Measurements from ENCODE around the gene JAK2. TPM values are rescaled to one million over a fixed set of nuclear protein-coding genes. Genes with fewer than 3 reads are reported as not detected.
"Not testable (repeated sequence)": the region's sequence is repeated elsewhere in the genome, so short reads cannot be mapped to it uniquely, and the experiment has no call there.

Gene JAK2
- polyA plus RNA-seq, 4 donors, result 4.3 to 11.5 (median 5.1) TPM

DNA sequence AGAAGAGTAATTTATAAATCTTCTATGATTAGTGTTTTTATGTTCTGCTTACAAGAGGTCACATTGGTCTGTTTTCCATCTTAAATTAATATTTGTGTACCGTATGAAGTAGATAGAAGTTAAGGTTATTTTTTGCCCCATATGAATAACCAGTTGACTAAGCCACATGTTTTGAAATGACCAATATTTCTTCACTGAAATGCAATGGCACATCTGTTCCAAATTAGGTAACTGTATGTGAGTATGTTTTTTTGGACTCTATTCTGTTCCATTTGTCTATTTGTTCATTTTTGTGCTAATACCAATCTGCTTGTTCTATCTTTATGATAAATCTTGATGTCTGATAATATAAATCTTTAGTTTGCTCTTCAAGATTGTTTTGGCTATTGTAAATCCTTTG, 17.7 kb downstream of the JAK2 start:
- Histone ChIP-seq H3K9me3 (ENCODE audit: control insufficient read depth in 2 of 2, insufficient read depth in 1 of 2, low read depth in 1 of 2, low read length in 1 of 2) (no peaks in the 10 kb centered on the region), H3K27me3 (ENCODE audit: control insufficient read depth in 3 of 3, insufficient read depth in 3 of 3, low read length in 3 of 3) (no peaks in the 10 kb centered on the region), H3K4me3 (ENCODE audit: low read depth in 1 of 3, low read length in 3 of 3) (no peak overlapping the region), H3K4me1 (ENCODE audit: control insufficient read depth in 3 of 3, insufficient read depth in 2 of 3, low read depth in 1 of 3, low read length in 2 of 3) (no peaks in the 10 kb centered on the region), H3K27ac (ENCODE audit: low read depth in 1 of 3, low read length in 2 of 3) (no peak overlapping the region), H3K36me3 (ENCODE audit: control insufficient read depth in 3 of 3, insufficient read depth in 2 of 3, low read depth in 1 of 3, low read length in 3 of 3) (no peaks in the 10 kb centered on the region)
- no peak for FAIRE-seq
- no peak for DNase-seq
- WGBS, 3 donors, result 66 to 84% (median 80%) methylated on average over 1 of the region's 1 CpG

DNA sequence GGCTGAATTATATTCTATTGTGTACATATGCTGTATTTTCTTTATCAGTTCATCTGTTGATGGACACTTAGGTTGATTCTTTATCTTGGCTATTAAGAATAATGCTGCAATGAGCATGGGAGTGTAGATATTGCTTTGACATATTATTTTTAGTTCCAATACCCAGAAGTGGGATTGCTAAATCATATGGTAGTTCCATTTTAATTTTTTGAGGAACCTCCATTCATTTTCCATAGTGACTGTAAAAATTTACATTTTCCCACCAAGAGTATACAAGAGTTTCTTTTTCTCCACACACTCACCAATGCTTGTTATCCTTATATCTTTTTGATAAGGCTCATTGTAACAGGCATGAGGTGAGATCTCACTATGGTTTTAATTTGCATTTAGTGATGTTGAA, 19.4 kb downstream of the JAK2 start:
- Histone ChIP-seq H3K9me3 (ENCODE audit: control insufficient read depth in 2 of 2, insufficient read depth in 1 of 2, low read depth in 1 of 2, low read length in 1 of 2) (no peaks in the 10 kb centered on the region), H3K36me3 (ENCODE audit: control insufficient read depth in 3 of 3, insufficient read depth in 2 of 3, low read depth in 1 of 3, low read length in 3 of 3) (no peaks in the 10 kb centered on the region), H3K4me1 (ENCODE audit: control insufficient read depth in 3 of 3, insufficient read depth in 2 of 3, low read depth in 1 of 3, low read length in 2 of 3) (no peaks in the 10 kb centered on the region), H3K4me3 (ENCODE audit: low read depth in 1 of 3, low read length in 3 of 3) (no peak overlapping the region), H3K27ac (ENCODE audit: low read depth in 1 of 3, low read length in 2 of 3) (no peak overlapping the region), H3K27me3 (ENCODE audit: control insufficient read depth in 3 of 3, insufficient read depth in 3 of 3, low read length in 3 of 3) (no peaks in the 10 kb centered on the region)
- DNase-seq, result no peak
- FAIRE-seq, result no peak

GRCh38 chr9:5008202-5008601, 23.1 kb downstream of the JAK2 start:
- FAIRE-seq, result no peak
- Histone ChIP-seq H3K4me1 (ENCODE audit: control insufficient read depth in 3 of 3, insufficient read depth in 2 of 3, low read depth in 1 of 3, low read length in 2 of 3) (no peaks in the 10 kb centered on the region), H3K27ac (ENCODE audit: low read depth in 1 of 3, low read length in 2 of 3) (no peak overlapping the region), H3K27me3 (ENCODE audit: control insufficient read depth in 3 of 3, insufficient read depth in 3 of 3, low read length in 3 of 3) (no peaks in the 10 kb centered on the region), H3K36me3 (ENCODE audit: control insufficient read depth in 3 of 3, insufficient read depth in 2 of 3, low read depth in 1 of 3, low read length in 3 of 3) (peaks cover 0 to 2% (median 0%) of the 10 kb centered on the region in 3 donors), H3K9me3 (ENCODE audit: control insufficient read depth in 2 of 2, insufficient read depth in 1 of 2, low read depth in 1 of 2, low read length in 1 of 2) (no peaks in the 10 kb centered on the region), H3K4me3 (ENCODE audit: low read depth in 1 of 3, low read length in 3 of 3) (no peak overlapping the region)
- DNase-seq, result no peak

DNA sequence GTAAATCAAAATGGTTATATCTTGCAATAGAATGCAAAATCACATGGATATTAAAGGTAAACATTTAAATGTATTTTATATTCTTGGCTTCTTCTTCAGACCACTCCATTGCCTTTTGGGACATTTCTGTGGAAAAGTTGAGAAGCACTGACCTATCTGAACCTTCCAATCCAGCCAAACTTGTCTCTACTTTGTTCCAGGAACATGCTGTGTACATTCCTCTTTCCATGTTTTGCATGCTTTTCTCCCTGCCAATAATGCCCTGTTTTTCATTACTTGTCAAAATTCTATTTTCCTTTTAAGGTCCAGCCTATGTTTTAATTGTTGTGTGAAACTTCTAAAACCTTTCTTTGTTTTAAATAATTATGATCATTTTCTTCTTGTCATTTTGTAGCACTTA, 28.3 kb downstream of the JAK2 start:
- no peak overlapping the region for H3K4me3 ChIP-seq (ENCODE audit: low read depth in 1 of 3, low read length in 3 of 3)
- H3K9me3 ChIP-seq (ENCODE audit: control insufficient read depth in 2 of 2, insufficient read depth in 1 of 2, low read depth in 1 of 2, low read length in 1 of 2), result peaks cover 0 to 4% of the 10 kb centered on the region in 2 donors
- H3K36me3 ChIP-seq (ENCODE audit: control insufficient read depth in 3 of 3, insufficient read depth in 2 of 3, low read depth in 1 of 3, low read length in 3 of 3), result peaks cover 0 to 6% (median 4%) of the 10 kb centered on the region in 3 donors
- no peaks in the 10 kb centered on the region for H3K4me1 ChIP-seq (ENCODE audit: control insufficient read depth in 3 of 3, insufficient read depth in 2 of 3, low read depth in 1 of 3, low read length in 2 of 3)
- no peaks in the 10 kb centered on the region for H3K27me3 ChIP-seq (ENCODE audit: control insufficient read depth in 3 of 3, insufficient read depth in 3 of 3, low read length in 3 of 3)
- no peak for FAIRE-seq
- DNase-seq, result no peak
- H3K27ac ChIP-seq (ENCODE audit: low read depth in 1 of 3, low read length in 2 of 3), result no peak overlapping the region

DNA sequence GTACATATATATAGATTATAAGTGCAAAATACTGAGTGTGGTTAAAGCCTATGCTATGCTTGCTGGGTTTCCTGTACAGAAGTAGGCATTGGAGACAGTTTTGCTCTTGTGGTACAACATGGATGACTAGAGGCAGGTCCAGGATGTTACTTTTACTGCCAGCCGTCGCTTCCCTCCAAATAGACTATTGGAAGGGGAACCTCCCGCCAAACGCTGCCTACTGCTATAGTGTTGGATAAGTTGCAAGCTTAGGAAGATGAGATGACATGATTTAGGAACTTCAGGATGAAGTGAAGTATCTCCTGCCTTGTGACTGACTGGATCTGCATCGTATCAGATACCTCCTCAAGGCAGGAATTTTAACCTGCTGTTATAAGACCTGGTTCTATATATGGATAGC, 30.9 kb downstream of the JAK2 start:
- Histone ChIP-seq H3K27ac (ENCODE audit: low read depth in 1 of 3, low read length in 2 of 3) (no peak overlapping the region), H3K27me3 (ENCODE audit: control insufficient read depth in 3 of 3, insufficient read depth in 3 of 3, low read length in 3 of 3) (no peaks in the 10 kb centered on the region), H3K4me3 (ENCODE audit: low read depth in 1 of 3, low read length in 3 of 3) (no peak overlapping the region), H3K4me1 (ENCODE audit: control insufficient read depth in 3 of 3, insufficient read depth in 2 of 3, low read depth in 1 of 3, low read length in 2 of 3) (no peaks in the 10 kb centered on the region), H3K36me3 (ENCODE audit: control insufficient read depth in 3 of 3, insufficient read depth in 2 of 3, low read depth in 1 of 3, low read length in 3 of 3) (peaks cover 0 to 9% (median 9%) of the 10 kb centered on the region in 3 donors), H3K9me3 (ENCODE audit: control insufficient read depth in 2 of 2, insufficient read depth in 1 of 2, low read depth in 1 of 2, low read length in 1 of 2) (peaks cover 0 to 14% of the 10 kb centered on the region in 2 donors)
- no peak for FAIRE-seq
- DNase-seq, result no peak
- 88 to 96% (median 93%) methylated on average over 5 of the region's 5 CpGs for WGBS, 3 donors

DNA sequence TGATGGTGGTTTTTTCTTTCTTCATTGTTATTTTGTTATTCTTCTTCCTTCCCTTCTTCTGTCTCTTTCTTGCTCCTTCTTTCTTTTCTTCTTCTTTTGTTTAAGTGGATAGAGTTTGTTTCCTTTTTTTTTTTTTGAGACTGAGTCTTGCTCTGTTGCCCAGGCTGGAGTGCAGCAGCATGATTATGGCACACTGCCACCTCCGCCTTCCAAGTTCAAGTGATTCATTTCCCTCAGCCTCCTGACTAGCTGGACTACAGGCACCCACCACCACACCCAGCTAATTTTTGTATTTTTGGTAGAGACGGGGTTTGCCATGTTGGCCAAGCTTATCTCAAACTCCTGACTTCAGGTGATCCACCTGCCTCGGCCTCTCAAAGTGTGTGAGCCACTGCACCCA, 40.3 kb downstream of the JAK2 start:
- FAIRE-seq (no peak), DNase-seq (no peak)
- Histone ChIP-seq H3K27ac (ENCODE audit: low read depth in 1 of 3, low read length in 2 of 3) (no peak overlapping the region), H3K27me3 (ENCODE audit: control insufficient read depth in 3 of 3, insufficient read depth in 3 of 3, low read length in 3 of 3) (no peaks in the 10 kb centered on the region), H3K36me3 (ENCODE audit: control insufficient read depth in 3 of 3, insufficient read depth in 2 of 3, low read depth in 1 of 3, low read length in 3 of 3) (peaks cover 5 to 13% (median 11%) of the 10 kb centered on the region in 3 donors), H3K4me1 (ENCODE audit: control insufficient read depth in 3 of 3, insufficient read depth in 2 of 3, low read depth in 1 of 3, low read length in 2 of 3) (no peaks in the 10 kb centered on the region), H3K4me3 (ENCODE audit: low read depth in 1 of 3, low read length in 3 of 3) (no peak overlapping the region), H3K9me3 (ENCODE audit: control insufficient read depth in 2 of 2, insufficient read depth in 1 of 2, low read depth in 1 of 2, low read length in 1 of 2) (peaks cover 0 to 6% of the 10 kb centered on the region in 2 donors)
- WGBS, 3 donors, result 95 to 99% (median 98%) methylated on average over 3 of the region's 3 CpGs

DNA sequence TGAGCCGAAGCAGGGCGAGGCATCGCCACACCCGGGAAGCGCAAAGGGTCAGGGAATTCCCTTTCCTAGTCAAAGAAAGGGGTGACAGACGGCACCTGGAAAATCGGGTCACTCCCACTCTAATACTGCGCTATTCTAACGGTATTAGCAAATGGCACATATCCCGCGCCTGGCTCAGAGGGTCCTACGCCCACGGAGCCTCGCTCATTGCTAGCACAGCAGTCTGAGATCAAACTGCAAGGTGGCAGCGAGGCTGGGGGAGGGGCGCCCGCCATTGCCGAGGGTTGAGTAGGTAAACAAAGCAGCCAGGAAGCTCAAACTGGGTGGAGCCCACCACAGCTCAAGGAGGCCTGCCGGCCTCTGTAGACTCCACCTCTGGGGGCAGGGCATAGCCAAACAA, 46.9 kb downstream of the JAK2 start:
- H3K9me3 ChIP-seq (ENCODE audit: control insufficient read depth in 2 of 2, insufficient read depth in 1 of 2, low read depth in 1 of 2, low read length in 1 of 2); H3K36me3 ChIP-seq (ENCODE audit: control insufficient read depth in 3 of 3, insufficient read depth in 2 of 3, low read depth in 1 of 3, low read length in 3 of 3); H3K27me3 ChIP-seq (ENCODE audit: control insufficient read depth in 3 of 3, insufficient read depth in 3 of 3, low read length in 3 of 3); H3K27ac ChIP-seq (ENCODE audit: low read depth in 1 of 3, low read length in 2 of 3); H3K4me1 ChIP-seq (ENCODE audit: control insufficient read depth in 3 of 3, insufficient read depth in 2 of 3, low read depth in 1 of 3, low read length in 2 of 3); DNase-seq; H3K4me3 ChIP-seq (ENCODE audit: low read depth in 1 of 3, low read length in 3 of 3); FAIRE-seq: not testable (repeated sequence)
- WGBS, 3 donors, result 94 to 97% (median 94%) methylated on average over 19 of the region's 19 CpGs

DNA sequence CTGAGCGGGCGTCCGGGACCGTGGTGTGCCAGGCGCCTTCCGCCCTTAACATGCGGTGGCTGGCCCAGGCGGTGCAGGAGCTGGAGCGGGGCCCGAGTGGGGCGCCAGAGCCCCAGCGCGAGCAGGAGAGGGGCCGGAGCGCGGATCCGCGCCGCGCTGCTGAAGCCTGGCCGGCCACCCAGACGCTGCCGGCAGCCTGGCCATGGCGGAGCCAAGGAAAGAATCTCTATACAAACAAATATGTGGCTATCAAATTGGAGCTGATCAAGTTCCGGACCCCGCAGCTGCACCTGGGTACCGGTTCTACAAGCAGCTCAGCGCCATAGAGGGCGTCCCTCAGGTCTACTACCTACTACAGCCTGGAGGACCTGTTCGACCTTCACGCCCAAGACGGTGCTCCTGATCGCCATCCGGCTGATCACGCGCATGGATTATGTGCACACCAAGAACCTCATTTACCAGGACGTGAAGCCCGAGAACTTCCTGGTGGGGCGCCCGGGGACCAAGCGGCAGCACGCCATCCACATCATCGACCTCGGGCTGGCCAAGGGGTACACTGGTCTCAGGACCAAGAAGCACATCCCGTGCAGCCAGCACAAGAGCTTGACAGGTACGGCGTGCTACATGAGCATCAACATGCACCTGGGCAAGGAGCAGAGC, 55.8 kb downstream of the JAK2 start:
- H3K4me1 ChIP-seq (ENCODE audit: control insufficient read depth in 3 of 3, insufficient read depth in 2 of 3, low read depth in 1 of 3, low read length in 2 of 3), result no peaks in the 10 kb centered on the region
- no peak overlapping the region for H3K27ac ChIP-seq (ENCODE audit: low read depth in 1 of 3, low read length in 2 of 3)
- no peak for FAIRE-seq
- no peak for DNase-seq
- H3K9me3 ChIP-seq (ENCODE audit: control insufficient read depth in 2 of 2, insufficient read depth in 1 of 2, low read depth in 1 of 2, low read length in 1 of 2), result peaks cover 0 to 15% of the 10 kb centered on the region in 2 donors
- H3K4me3 ChIP-seq (ENCODE audit: low read depth in 1 of 3, low read length in 3 of 3), result no peak overlapping the region
- WGBS, 3 donors, result 98 to 99% (median 98%) methylated on average over 47 of the region's 47 CpGs
- peaks cover 9 to 14% (median 11%) of the 10 kb centered on the region in 3 donors for H3K36me3 ChIP-seq (ENCODE audit: control insufficient read depth in 3 of 3, insufficient read depth in 2 of 3, low read depth in 1 of 3, low read length in 3 of 3)
- no peaks in the 10 kb centered on the region for H3K27me3 ChIP-seq (ENCODE audit: control insufficient read depth in 3 of 3, insufficient read depth in 3 of 3, low read length in 3 of 3)

Measured in small intestine (tissue), 7 donors.